ENCODE measurements around the gene CCNK.

Gene CCNK

GRCh38 chr14:99552021-99552553 is 70.9 kb downstream of the CCNK start:
- no peaks in the 10 kb centered on the region for H3K79me2 ChIP-seq (ENCODE audit: insufficient read depth, low read length)
- DNase-seq (no peak), ATAC-seq (ENCODE audit: insufficient read depth, low read depth) (0 out of 3 replicates have a peak, but pooled peaks have one; percentile 22)
- TF ChIP-seq, protein P1, sequence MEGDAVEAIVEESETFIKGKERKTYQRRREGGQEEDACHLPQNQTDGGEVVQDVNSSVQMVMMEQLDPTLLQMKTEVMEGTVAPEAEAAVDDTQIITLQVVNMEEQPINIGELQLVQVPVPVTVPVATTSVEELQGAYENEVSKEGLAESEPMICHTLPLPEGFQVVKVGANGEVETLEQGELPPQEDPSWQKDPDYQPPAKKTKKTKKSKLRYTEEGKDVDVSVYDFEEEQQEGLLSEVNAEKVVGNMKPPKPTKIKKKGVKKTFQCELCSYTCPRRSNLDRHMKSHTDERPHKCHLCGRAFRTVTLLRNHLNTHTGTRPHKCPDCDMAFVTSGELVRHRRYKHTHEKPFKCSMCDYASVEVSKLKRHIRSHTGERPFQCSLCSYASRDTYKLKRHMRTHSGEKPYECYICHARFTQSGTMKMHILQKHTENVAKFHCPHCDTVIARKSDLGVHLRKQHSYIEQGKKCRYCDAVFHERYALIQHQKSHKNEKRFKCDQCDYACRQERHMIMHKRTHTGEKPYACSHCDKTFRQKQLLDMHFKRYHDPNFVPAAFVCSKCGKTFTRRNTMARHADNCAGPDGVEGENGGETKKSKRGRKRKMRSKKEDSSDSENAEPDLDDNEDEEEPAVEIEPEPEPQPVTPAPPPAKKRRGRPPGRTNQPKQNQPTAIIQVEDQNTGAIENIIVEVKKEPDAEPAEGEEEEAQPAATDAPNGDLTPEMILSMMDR (IDR thresholded peaks at IDR 0.05; ENCODE audit: borderline replicate concordance, extremely low read depth, low read length, poor library complexity, severe bottlenecking) = no peak
- TF ChIP-seq EZH2 (IDR thresholded peaks at IDR 0.05; ENCODE audit: borderline replicate concordance, low read depth, low read length, severe bottlenecking) = no peak
- H3K36me3 ChIP-seq (ENCODE audit: insufficient read depth, low read length) = no peaks in the 10 kb centered on the region
- H3K27me3 ChIP-seq (ENCODE audit: insufficient read depth, low read length, poor library complexity) = no peaks in the 10 kb centered on the region
- H3K27ac ChIP-seq (ENCODE audit: low read length) = no peak overlapping the region
- no peak overlapping the region for H3K4me2 ChIP-seq (ENCODE audit: insufficient read depth, low read length)
- no peak overlapping the region for H3K4me3 ChIP-seq (ENCODE audit: low read depth in 1 of 2, low read length in 2 of 2)
- no peaks in the 10 kb centered on the region for H3K4me1 ChIP-seq (ENCODE audit: insufficient read depth, low read length)
- no peak overlapping the region for H2AFZ ChIP-seq (ENCODE audit: low read depth, low read length)
- H4K20me1 ChIP-seq (ENCODE audit: insufficient read depth, low read length) = peaks cover 75% of the 10 kb centered on the region
- no peak overlapping the region for H3K9ac ChIP-seq (ENCODE audit: low read depth, low read length)
- H3K9me3 ChIP-seq (ENCODE audit: insufficient read depth, low read length, severe bottlenecking) = no peaks in the 10 kb centered on the region

DNA sequence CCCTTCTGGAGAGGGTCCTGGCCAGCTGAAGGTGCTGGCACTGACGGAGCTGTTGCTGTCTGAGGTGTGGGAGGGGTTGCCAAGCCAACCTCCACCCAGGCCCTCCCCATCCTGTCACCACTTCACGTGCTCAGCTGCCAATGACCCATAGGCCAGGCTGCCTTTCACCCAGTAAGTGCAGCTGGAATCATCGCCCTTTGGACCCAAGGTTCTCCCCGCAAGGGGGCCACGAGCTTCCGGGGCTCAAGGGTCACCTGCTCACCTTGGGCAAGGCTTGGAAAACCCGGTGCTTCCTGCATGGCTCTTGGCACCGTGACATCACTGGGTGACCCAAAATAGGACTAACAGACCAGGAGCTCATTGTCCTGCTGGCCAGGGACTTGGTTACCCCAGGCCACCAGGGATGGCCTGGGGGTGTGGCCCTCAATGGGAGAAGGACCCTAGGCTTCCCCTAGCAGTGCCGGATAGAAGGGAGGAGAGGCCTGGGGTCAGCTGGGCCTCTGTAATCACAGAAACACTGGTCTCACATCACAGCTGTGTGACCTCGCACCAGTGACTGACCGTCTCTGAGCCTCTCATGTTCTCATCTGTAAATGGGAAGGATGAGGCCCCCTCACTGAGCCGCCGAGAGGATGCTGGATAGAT is 71.5 kb downstream of the CCNK start:
- no peak for ATAC-seq (ENCODE audit: insufficient read depth, low read depth)
- no peaks in the 10 kb centered on the region for H3K4me1 ChIP-seq (ENCODE audit: insufficient read depth, low read length)
- no peak for TF ChIP-seq EZH2 (IDR thresholded peaks at IDR 0.05; ENCODE audit: borderline replicate concordance, low read depth, low read length, severe bottlenecking)
- TF ChIP-seq, protein P1 (IDR thresholded peaks at IDR 0.05; ENCODE audit: borderline replicate concordance, extremely low read depth, low read length, poor library complexity, severe bottlenecking) = no peak
- H4K20me1 ChIP-seq (ENCODE audit: insufficient read depth, low read length) = peaks cover 80% of the 10 kb centered on the region
- no peak overlapping the region for H3K27ac ChIP-seq (ENCODE audit: low read length)
- H3K9me3 ChIP-seq (ENCODE audit: insufficient read depth, low read length, severe bottlenecking) = no peaks in the 10 kb centered on the region
- no peaks in the 10 kb centered on the region for H3K27me3 ChIP-seq (ENCODE audit: insufficient read depth, low read length, poor library complexity)
- no peak overlapping the region for H3K4me2 ChIP-seq (ENCODE audit: insufficient read depth, low read length)
- H3K79me2 ChIP-seq (ENCODE audit: insufficient read depth, low read length) = no peaks in the 10 kb centered on the region
- no peak overlapping the region for H3K4me3 ChIP-seq (ENCODE audit: low read depth in 1 of 2, low read length in 2 of 2)
- no peak overlapping the region for H3K9ac ChIP-seq (ENCODE audit: low read depth, low read length)
- DNase-seq = no peak
- no peak overlapping the region for H2AFZ ChIP-seq (ENCODE audit: low read depth, low read length)
- H3K36me3 ChIP-seq (ENCODE audit: insufficient read depth, low read length) = no peaks in the 10 kb centered on the region

- Histone ChIP-seq H3K9ac (ENCODE audit: low read depth, low read length) (no peak overlapping the region), H3K4me3 (ENCODE audit: low read depth in 1 of 2, low read length in 2 of 2) (no peak overlapping the region), H3K4me2 (ENCODE audit: insufficient read depth, low read length) (no peak overlapping the region), H3K27ac (ENCODE audit: low read length) (no peak overlapping the region), H3K4me1 (ENCODE audit: insufficient read depth, low read length) (no peaks in the 10 kb centered on the region), H2AFZ (ENCODE audit: low read depth, low read length) (no peak overlapping the region), H4K20me1 (ENCODE audit: insufficient read depth, low read length) (peaks cover 71% of the 10 kb centered on the region), H3K36me3 (ENCODE audit: insufficient read depth, low read length) (no peaks in the 10 kb centered on the region), H3K79me2 (ENCODE audit: insufficient read depth, low read length) (no peaks in the 10 kb centered on the region), H3K9me3 (ENCODE audit: insufficient read depth, low read length, severe bottlenecking) (no peaks in the 10 kb centered on the region), H3K27me3 (ENCODE audit: insufficient read depth, low read length, poor library complexity) (no peaks in the 10 kb centered on the region)
- TF ChIP-seq, protein P1 (IDR thresholded peaks at IDR 0.05; ENCODE audit: borderline replicate concordance, extremely low read depth, low read length, poor library complexity, severe bottlenecking) = no peak
- no peak for TF ChIP-seq EZH2 (IDR thresholded peaks at IDR 0.05; ENCODE audit: borderline replicate concordance, low read depth, low read length, severe bottlenecking)
- ATAC-seq (ENCODE audit: insufficient read depth, low read depth) = no peak
- DNase-seq = no peak
Measured at GRCh38 chr14:99554184-99554583, 73.0 kb downstream of the CCNK start.
